Subcutaneous adipose tissue (tissue), 4 donors: ENCODE results near the gene HS6ST3. TPM values are rescaled to one million over a fixed set of nuclear protein-coding genes. Genes with fewer than 3 reads are reported as not detected.

ENCODE experiments used
- CTCF ChIP-seq: fragments of 450-650 bp; IDR thresholded peaks from one replicate; pipeline ENCODE4 v1.5.1; 2016; ENCODE audit warnings: low read depth, mild to moderate bottlenecking, control low read depth, antibody characterized with exemption, moderate library complexity
- total RNA-seq, 4 donors: library from RNA; depleted of rRNA; stranded (reverse); fragments of >200 nt; gene quantifications; one replicate each; pipeline ENCODE4 v1.1.0, GENCODE V29; 2016

Gene HS6ST3
- total RNA-seq, 4 donors from 2014 or later, result 0.33 to 1.3 (median 0.99) TPM

- TF ChIP-seq CTCF, result no peak
Measured at GRCh38 chr13:96785986-96786385, 696.1 kb downstream of the HS6ST3 start.

GRCh38 chr13:96792188-96792587, 702.3 kb downstream of the HS6ST3 start:
- TF ChIP-seq CTCF, result no peak

GRCh38 chr13:96792736-96793403, 703.0 kb downstream of the HS6ST3 start:
- TF ChIP-seq CTCF, result no peak

DNA sequence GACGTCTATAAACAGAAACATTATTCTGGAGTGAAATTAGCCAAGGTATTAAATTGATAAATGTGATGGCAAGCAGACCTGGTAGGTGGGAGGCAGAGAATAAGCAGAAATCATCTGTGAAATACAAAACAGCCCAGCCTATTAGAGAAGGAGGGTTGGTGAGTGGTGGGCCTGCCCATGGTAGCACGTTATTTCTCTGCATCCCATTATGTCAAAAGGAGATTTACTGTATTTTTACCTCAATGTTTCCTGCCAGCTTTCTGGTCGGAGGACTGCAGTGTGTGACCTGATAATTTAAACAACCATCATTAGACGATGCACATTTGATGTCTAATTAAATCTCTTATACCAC, 703.5 kb downstream of the HS6ST3 start:
- no peak for TF ChIP-seq CTCF

- TF ChIP-seq CTCF, result no peak
Measured at GRCh38 chr13:96794669-96795068, 704.8 kb downstream of the HS6ST3 start.

DNA sequence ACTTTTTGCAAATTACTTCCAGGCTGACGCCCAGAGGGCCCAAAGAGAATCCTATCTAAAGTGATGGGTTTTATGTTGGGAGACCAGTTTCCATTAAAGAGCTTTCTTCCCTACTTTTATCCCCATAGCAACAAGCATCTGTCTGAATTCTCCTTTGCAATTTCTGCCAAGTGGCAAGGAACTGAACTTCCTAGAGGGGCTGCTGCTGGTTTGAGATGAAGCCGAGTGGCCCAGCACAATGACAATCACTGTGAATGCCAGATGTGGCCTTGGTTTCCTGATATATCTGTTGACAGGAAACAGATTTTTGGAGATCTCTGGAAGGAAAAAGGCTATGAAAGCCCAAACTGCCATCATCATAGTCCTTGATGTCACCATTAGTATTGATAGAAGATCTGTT, 705.8 kb downstream of the HS6ST3 start:
- TF ChIP-seq CTCF, result no peak

DNA sequence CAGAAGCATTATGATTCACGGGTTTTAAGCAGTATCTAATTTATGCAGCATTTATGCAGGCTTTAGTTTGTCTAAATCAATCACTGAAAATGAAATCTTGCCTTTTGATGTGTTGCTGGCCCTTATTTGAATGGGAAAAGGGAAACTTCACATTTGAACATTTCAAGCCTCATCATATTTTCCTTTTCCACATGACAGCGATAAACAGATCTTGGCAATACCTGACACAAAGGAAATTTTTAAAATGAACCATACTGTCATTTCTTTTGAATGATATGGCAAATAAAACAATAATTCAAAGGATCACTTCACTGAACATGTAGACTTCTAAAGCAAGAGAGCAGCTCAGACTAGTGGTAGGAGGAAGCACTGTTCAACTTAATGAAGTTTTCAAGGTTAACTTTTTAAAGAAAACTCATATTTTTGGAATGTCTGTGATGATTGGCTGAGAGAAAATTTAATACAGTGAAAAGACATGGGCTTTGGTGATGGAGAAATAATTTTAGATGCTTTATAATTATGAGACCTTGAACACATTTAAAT, 706.3 kb downstream of the HS6ST3 start:
- TF ChIP-seq CTCF, result no peak
